Fibroblast of lung (primary cell): ENCODE data around the gene C1GALT1. TPM values are rescaled to one million over a fixed set of nuclear protein-coding genes. Genes with fewer than 3 reads are reported as not detected.

Experiments used
- DNase-seq, 2 donors: peaks; one replicate each; pipeline versions ENCODE4 v3.0.0 to v3.0.0-alpha.2; 2010; ENCODE audit warnings: low read depth in 2 of 2
- H2AFZ ChIP-seq: 2 replicates; pipeline ENCODE4 v1.5.1; 2012; ENCODE audit warnings: low read length, control low read depth, inconsistent platforms
- H3K27ac ChIP-seq: 2 replicates; pipeline ENCODE4 v1.5.1; 2011; ENCODE audit warnings: low read length, control low read depth; ENCODE audit not compliant: insufficient read depth
- H3K27me3 ChIP-seq: 2 replicates; pipeline ENCODE4 v1.5.1; 2011; ENCODE audit warnings: mild to moderate bottlenecking, low read length; ENCODE audit not compliant: control insufficient read depth, insufficient read depth
- H3K36me3 ChIP-seq: 2 replicates; pipeline ENCODE4 v1.5.1; 2011; ENCODE audit warnings: low read length; ENCODE audit not compliant: control insufficient read depth, insufficient read depth
- H3K4me1 ChIP-seq: 2 replicates; pipeline ENCODE4 v1.5.1; 2011; ENCODE audit warnings: low read length; ENCODE audit not compliant: control insufficient read depth, insufficient read depth; ENCODE audit errors: extremely low read depth
- H3K4me2 ChIP-seq: 2 replicates; pipeline ENCODE4 v1.5.1; 2011; ENCODE audit warnings: low read length, control low read depth; ENCODE audit not compliant: insufficient read depth; ENCODE audit errors: extremely low read depth
- H3K4me3 ChIP-seq, 4 experiments: fragments of 200-600 bp in 1 of 4; sonication (generic) in 1 of 4; replicated peaks in 1 of 4; 2 replicates each; pipeline ENCODE4 v1.5.1; 2011 to 2016; ENCODE audit warnings: low read length in 4 of 4, low read depth in 3 of 4, mild to moderate bottlenecking in 3 of 4, control low read depth in 2 of 4, inconsistent platforms in 1 of 4, mixed read lengths in 1 of 4; ENCODE audit not compliant: insufficient read depth in 1 of 4; ENCODE audit errors: control extremely low read depth in 1 of 4
- H3K79me2 ChIP-seq: 2 replicates; pipeline ENCODE4 v1.5.1; 2012; ENCODE audit warnings: mild to moderate bottlenecking, low read length, inconsistent platforms; ENCODE audit not compliant: control insufficient read depth, insufficient read depth
- H3K9ac ChIP-seq: 2 replicates; pipeline ENCODE4 v1.5.1; 2011; ENCODE audit warnings: mild to moderate bottlenecking, low read length, control low read depth; ENCODE audit not compliant: insufficient read depth
- H3K9me3 ChIP-seq: 2 replicates; pipeline ENCODE4 v1.5.1; 2012; ENCODE audit warnings: low read depth, low read length; ENCODE audit not compliant: control insufficient read depth, insufficient read depth
- H4K20me1 ChIP-seq: 2 replicates; pipeline ENCODE4 v1.5.1; 2011; ENCODE audit warnings: low read length; ENCODE audit not compliant: control insufficient read depth, insufficient read depth; ENCODE audit errors: extremely low read depth
- CTCF ChIP-seq, 2 donors: IDR thresholded peaks in 1 of 2; conservative IDR thresholded peaks in 1 of 2; 1 replicate in 1 of 2; 2 replicates in 1 of 2; pipeline ENCODE4 v1.5.1; 2011 to 2012; ENCODE audit warnings: low read length in 2 of 2, control low read depth in 1 of 2, inconsistent platforms in 1 of 2, low read depth in 1 of 2, mild to moderate bottlenecking in 1 of 2
- EZH2 ChIP-seq: IDR thresholded peaks from 2 replicates; pipeline ENCODE4 v1.5.1; 2012; ENCODE audit warnings: low read length, control low read depth, mild to moderate bottlenecking; ENCODE audit errors: missing control alignments
- polyA plus RNA-seq, 2 donors: library from polyadenylated mRNA; depleted of rRNA in 1 of 2; stranded (reverse) in 1 of 2; unstranded in 1 of 2; fragments of >200 nt; gene quantifications; 2 replicates each; pipeline ENCODE4 v1.2.1, GENCODE V29; 2011 to 2012; ENCODE audit warnings: missing spikeins in 1 of 2
- total RNA-seq: library from RNA; depleted of rRNA; stranded (reverse); fragments of >200 nt; gene quantifications from 2 replicates; pipeline ENCODE4 v1.2.1, GENCODE V29; 2014

C1GALT1 gene
- total and polyA plus RNA-seq, 2 donors (not counting 1 experiment from before 2014, with no cell fraction given): 17.0 to 26.3 TPM

- no peak overlapping the region for H3K4me2 ChIP-seq
- H3K4me3 ChIP-seq: no peak overlapping the region
- no peak overlapping the region for H3K9ac ChIP-seq
- H2AFZ ChIP-seq: no peak overlapping the region
- no peaks in the 10 kb centered on the region for H4K20me1 ChIP-seq
- TF ChIP-seq CTCF (conservative IDR thresholded peaks at IDR 0.05 in 1 of 2, IDR thresholded peaks at IDR 0.05 in 1 of 2; ENCODE audit: low read depth in 1 of 2, low read length in 2 of 2) (no peak), EZH2 (no peak)
- no peaks in the 10 kb centered on the region for H3K36me3 ChIP-seq
- H3K9me3 ChIP-seq: no peaks in the 10 kb centered on the region
- H3K27me3 ChIP-seq: no peaks in the 10 kb centered on the region
- no peaks in the 10 kb centered on the region for H3K79me2 ChIP-seq
- H3K27ac ChIP-seq: no peak overlapping the region
- H3K4me1 ChIP-seq: no peaks in the 10 kb centered on the region
- peak; percentile 9 to 18 for DNase-seq
These were observed 93.8 kb downstream of the C1GALT1 start for GRCh38 chr7:7276161-7276560.

- Histone ChIP-seq H3K79me2 (no peaks in the 10 kb centered on the region), H3K36me3 (no peaks in the 10 kb centered on the region), H4K20me1 (no peaks in the 10 kb centered on the region), H2AFZ (no peak overlapping the region), H3K4me1 (no peaks in the 10 kb centered on the region), H3K4me2 (no peak overlapping the region), H3K27ac (no peak overlapping the region), H3K9me3 (no peaks in the 10 kb centered on the region), H3K27me3 (no peaks in the 10 kb centered on the region), H3K4me3 (no peak overlapping the region), H3K9ac (no peak overlapping the region)
- no peak for DNase-seq
- TF ChIP-seq EZH2: no peak
- TF ChIP-seq CTCF (conservative IDR thresholded peaks at IDR 0.05 in 1 of 2, IDR thresholded peaks at IDR 0.05 in 1 of 2; ENCODE audit: low read depth in 1 of 2, low read length in 2 of 2): no peak
These were observed 108.2 kb downstream of the C1GALT1 start for GRCh38 chr7:7290429-7291122.

- Histone ChIP-seq H3K4me3 (no peak overlapping the region), H4K20me1 (no peaks in the 10 kb centered on the region), H2AFZ (no peak overlapping the region), H3K27ac (no peak overlapping the region), H3K9me3 (no peaks in the 10 kb centered on the region), H3K4me2 (no peak overlapping the region), H3K36me3 (no peaks in the 10 kb centered on the region), H3K4me1 (no peaks in the 10 kb centered on the region), H3K27me3 (no peaks in the 10 kb centered on the region), H3K79me2 (no peaks in the 10 kb centered on the region), H3K9ac (no peak overlapping the region)
- TF ChIP-seq EZH2 (no peak), CTCF (conservative IDR thresholded peaks at IDR 0.05 in 1 of 2, IDR thresholded peaks at IDR 0.05 in 1 of 2; ENCODE audit: low read depth in 1 of 2, low read length in 2 of 2) (no peak)
- DNase-seq: no peak
These were observed 109.7 kb downstream of the C1GALT1 start for GRCh38 chr7:7292085-7292484.
